ENCODE data around the gene ACR.

The ACR gene

GRCh38 chr22:50699756-50700386 is 38.1 kb upstream of the ACR start:
- Mint-ChIP-seq H3K9me3 (no peaks in the 10 kb centered on the region), H3K4me1 (ENCODE audit: low read depth) (peaks cover 13% of the 10 kb centered on the region), H3K4me3 (no peak overlapping the region), H3K36me3 (ENCODE audit: low read depth) (no peaks in the 10 kb centered on the region), H3K27me3 (no peaks in the 10 kb centered on the region), H3K27ac (no peak overlapping the region)
- DNase-seq = no peak

GRCh38 chr22:50700387-50701075 is 37.5 kb upstream of the ACR start:
- H3K4me1 Mint-ChIP-seq (ENCODE audit: low read depth) = peaks cover 13% of the 10 kb centered on the region
- DNase-seq = no peak
- H3K9me3 Mint-ChIP-seq = no peaks in the 10 kb centered on the region
- no peak overlapping the region for H3K4me3 Mint-ChIP-seq
- no peaks in the 10 kb centered on the region for H3K36me3 Mint-ChIP-seq (ENCODE audit: low read depth)
- H3K27ac Mint-ChIP-seq = no peak overlapping the region
- H3K27me3 Mint-ChIP-seq = no peaks in the 10 kb centered on the region

GRCh38 chr22:50701076-50701419 is 37.0 kb upstream of the ACR start:
- Mint-ChIP-seq H3K27me3 (no peaks in the 10 kb centered on the region), H3K4me1 (ENCODE audit: low read depth) (peaks cover 13% of the 10 kb centered on the region), H3K27ac (no peak overlapping the region), H3K4me3 (no peak overlapping the region), H3K36me3 (ENCODE audit: low read depth) (no peaks in the 10 kb centered on the region), H3K9me3 (no peaks in the 10 kb centered on the region)
- DNase-seq = no peak

GRCh38 chr22:50701428-50702154 is 36.4 kb upstream of the ACR start:
- no peak for DNase-seq
- no peaks in the 10 kb centered on the region for H3K36me3 Mint-ChIP-seq (ENCODE audit: low read depth)
- no peaks in the 10 kb centered on the region for H3K9me3 Mint-ChIP-seq
- no peaks in the 10 kb centered on the region for H3K27me3 Mint-ChIP-seq
- H3K27ac Mint-ChIP-seq = no peak overlapping the region
- no peak overlapping the region for H3K4me3 Mint-ChIP-seq
- peaks cover 13% of the 10 kb centered on the region for H3K4me1 Mint-ChIP-seq (ENCODE audit: low read depth)

- Mint-ChIP-seq H3K9me3 (no peaks in the 10 kb centered on the region), H3K36me3 (ENCODE audit: low read depth) (no peaks in the 10 kb centered on the region), H3K27ac (no peak overlapping the region), H3K27me3 (no peaks in the 10 kb centered on the region), H3K4me3 (no peak overlapping the region), H3K4me1 (ENCODE audit: low read depth) (peaks cover 13% of the 10 kb centered on the region)
- no peak for DNase-seq
Measured at GRCh38 chr22:50702261-50702671, 35.7 kb upstream of the ACR start.

GRCh38 chr22:50702821-50703725 is 34.9 kb upstream of the ACR start:
- no peaks in the 10 kb centered on the region for H3K36me3 Mint-ChIP-seq (ENCODE audit: low read depth)
- H3K4me3 Mint-ChIP-seq = no peak overlapping the region
- no peak for DNase-seq
- H3K9me3 Mint-ChIP-seq = no peaks in the 10 kb centered on the region
- no peak overlapping the region for H3K27ac Mint-ChIP-seq
- no peaks in the 10 kb centered on the region for H3K27me3 Mint-ChIP-seq
- H3K4me1 Mint-ChIP-seq (ENCODE audit: low read depth) = peaks cover 13% of the 10 kb centered on the region

- no peaks in the 10 kb centered on the region for H3K36me3 Mint-ChIP-seq (ENCODE audit: low read depth)
- no peak overlapping the region for H3K4me3 Mint-ChIP-seq
- H3K9me3 Mint-ChIP-seq = no peaks in the 10 kb centered on the region
- no peak for DNase-seq
- no peaks in the 10 kb centered on the region for H3K27me3 Mint-ChIP-seq
- no peak overlapping the region for H3K27ac Mint-ChIP-seq
- H3K4me1 Mint-ChIP-seq (ENCODE audit: low read depth) = peaks cover 13% of the 10 kb centered on the region
Measured at GRCh38 chr22:50703726-50704509, 34.1 kb upstream of the ACR start.

- H3K27me3 Mint-ChIP-seq = no peaks in the 10 kb centered on the region
- no peak overlapping the region for H3K27ac Mint-ChIP-seq
- no peaks in the 10 kb centered on the region for H3K9me3 Mint-ChIP-seq
- no peak for DNase-seq
- peaks cover 13% of the 10 kb centered on the region for H3K4me1 Mint-ChIP-seq (ENCODE audit: low read depth)
- H3K4me3 Mint-ChIP-seq = no peak overlapping the region
- no peaks in the 10 kb centered on the region for H3K36me3 Mint-ChIP-seq (ENCODE audit: low read depth)
Measured at GRCh38 chr22:50704510-50705218, 33.3 kb upstream of the ACR start.

GRCh38 chr22:50705219-50705691 is 32.7 kb upstream of the ACR start:
- Mint-ChIP-seq H3K4me3 (no peak overlapping the region), H3K27me3 (no peaks in the 10 kb centered on the region), H3K27ac (no peak overlapping the region), H3K9me3 (no peaks in the 10 kb centered on the region), H3K4me1 (ENCODE audit: low read depth) (peaks cover 13% of the 10 kb centered on the region), H3K36me3 (ENCODE audit: low read depth) (no peaks in the 10 kb centered on the region)
- no peak for DNase-seq

- Mint-ChIP-seq H3K27me3 (no peaks in the 10 kb centered on the region), H3K9me3 (no peaks in the 10 kb centered on the region), H3K4me3 (no peak overlapping the region), H3K36me3 (ENCODE audit: low read depth) (no peaks in the 10 kb centered on the region), H3K4me1 (ENCODE audit: low read depth) (peaks cover 13% of the 10 kb centered on the region), H3K27ac (no peak overlapping the region)
- no peak for DNase-seq
Measured at GRCh38 chr22:50705851-50706351, 32.1 kb upstream of the ACR start.

- Mint-ChIP-seq H3K4me1 (ENCODE audit: low read depth) (peaks cover 13% of the 10 kb centered on the region), H3K27ac (no peak overlapping the region), H3K4me3 (no peak overlapping the region), H3K9me3 (no peaks in the 10 kb centered on the region), H3K27me3 (no peaks in the 10 kb centered on the region), H3K36me3 (ENCODE audit: low read depth) (no peaks in the 10 kb centered on the region)
- DNase-seq = no peak
Measured at GRCh38 chr22:50706481-50707125, 31.4 kb upstream of the ACR start.

GRCh38 chr22:50708474-50708873 is 29.5 kb upstream of the ACR start:
- no peaks in the 10 kb centered on the region for H3K9me3 Mint-ChIP-seq
- H3K4me3 Mint-ChIP-seq = no peak overlapping the region
- no peaks in the 10 kb centered on the region for H3K36me3 Mint-ChIP-seq (ENCODE audit: low read depth)
- no peaks in the 10 kb centered on the region for H3K4me1 Mint-ChIP-seq (ENCODE audit: low read depth)
- no peaks in the 10 kb centered on the region for H3K27me3 Mint-ChIP-seq
- H3K27ac Mint-ChIP-seq = no peak overlapping the region
- no peak for DNase-seq

GRCh38 chr22:50708996-50709395 is 29.0 kb upstream of the ACR start:
- Mint-ChIP-seq H3K9me3 (no peaks in the 10 kb centered on the region), H3K4me1 (ENCODE audit: low read depth) (no peaks in the 10 kb centered on the region), H3K4me3 (no peak overlapping the region), H3K36me3 (ENCODE audit: low read depth) (no peaks in the 10 kb centered on the region), H3K27me3 (no peaks in the 10 kb centered on the region), H3K27ac (no peak overlapping the region)
- no peak for DNase-seq

Measured in activated T-cell treated with anti-CD3 and anti-CD28 coated beads, Interleukin-2, amount 50 U/mL, for 24 hours (primary cell).